BJ (cell line): ENCODE measurements around the gene HYDIN. TPM values are rescaled to one million over a fixed set of nuclear protein-coding genes. Genes with fewer than 3 reads are reported as not detected.

ENCODE experiments used
- CTCF ChIA-PET: fragments of 350-600 bp; formaldehyde crosslinking; extraction: SDS; loops from one replicate; lab custom pipeline; 2021; ENCODE audit warnings: antibody characterized with exemption, inconsistent platforms; lab: Yijun Ruan, JAX
- POLR2A ChIA-PET: fragments of 300-600 bp; sonication (Branson Sonifier 250); formaldehyde crosslinking; extraction: SDS; loops from one replicate; lab custom pipeline; 2021; ENCODE audit warnings: antibody characterized with exemption; lab: Charles Lee
- DNase-seq: peaks from one replicate; pipeline ENCODE4 v3.0.0-alpha.2; 2011; ENCODE audit warnings: low read depth
- H3K27me3 ChIP-seq: 2 replicates; pipeline ENCODE4 v1.6.0; 2011; ENCODE audit warnings: low read length; ENCODE audit not compliant: control insufficient read depth, insufficient read depth
- H3K36me3 ChIP-seq: 2 replicates; pipeline ENCODE4 v1.5.1; 2011; ENCODE audit warnings: low read length; ENCODE audit not compliant: control insufficient read depth, insufficient read depth
- H3K4me3 ChIP-seq: 2 replicates; pipeline ENCODE4 v1.5.1; 2011; ENCODE audit warnings: low read depth, mild to moderate bottlenecking, control low read depth, low read length
- polyA plus RNA-seq: library from polyadenylated mRNA; depleted of rRNA; stranded (reverse); fragments of >200 nt; gene quantifications from 2 replicates; pipeline ENCODE4 v1.2.3, GENCODE V29; 2011
- TF ChIP-seq, protein P1 (sequence below): IDR thresholded peaks from 2 replicates; pipeline ENCODE4 v1.5.1; 2011; ENCODE audit warnings: low read depth, mild to moderate bottlenecking, control low read depth, inconsistent platforms, low read length, moderate library complexity; ENCODE audit not compliant: insufficient read depth

The HYDIN gene
- polyA plus RNA-seq, 1 experiment = 0.47 TPM

DNA sequence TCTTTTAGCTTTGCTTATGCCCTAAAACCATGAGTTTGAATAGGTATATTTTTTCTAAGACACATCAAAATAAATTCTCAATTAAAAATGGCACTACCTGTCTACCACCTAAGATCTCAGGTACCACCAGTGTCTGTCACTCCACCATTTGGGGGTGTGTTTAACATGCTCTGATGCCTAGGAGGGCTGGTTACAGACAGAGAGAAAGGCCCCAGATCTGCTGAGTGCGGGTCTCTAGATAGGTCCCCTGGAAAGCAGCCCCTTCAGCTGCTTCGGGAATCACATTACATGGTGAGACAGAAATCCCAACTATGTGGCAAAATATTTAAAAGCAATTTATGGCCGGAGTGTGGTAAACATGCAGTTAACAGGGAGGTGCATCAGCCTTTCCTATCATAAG is 428.9 kb downstream of the HYDIN start:
- ChIA-PET CTCF (no interaction called here), POLR2A (no interaction called here)
- no peaks in the 10 kb centered on the region for H3K36me3 ChIP-seq
- H3K4me3 ChIP-seq = no peak overlapping the region
- no peaks in the 10 kb centered on the region for H3K27me3 ChIP-seq
- TF ChIP-seq, protein P1, sequence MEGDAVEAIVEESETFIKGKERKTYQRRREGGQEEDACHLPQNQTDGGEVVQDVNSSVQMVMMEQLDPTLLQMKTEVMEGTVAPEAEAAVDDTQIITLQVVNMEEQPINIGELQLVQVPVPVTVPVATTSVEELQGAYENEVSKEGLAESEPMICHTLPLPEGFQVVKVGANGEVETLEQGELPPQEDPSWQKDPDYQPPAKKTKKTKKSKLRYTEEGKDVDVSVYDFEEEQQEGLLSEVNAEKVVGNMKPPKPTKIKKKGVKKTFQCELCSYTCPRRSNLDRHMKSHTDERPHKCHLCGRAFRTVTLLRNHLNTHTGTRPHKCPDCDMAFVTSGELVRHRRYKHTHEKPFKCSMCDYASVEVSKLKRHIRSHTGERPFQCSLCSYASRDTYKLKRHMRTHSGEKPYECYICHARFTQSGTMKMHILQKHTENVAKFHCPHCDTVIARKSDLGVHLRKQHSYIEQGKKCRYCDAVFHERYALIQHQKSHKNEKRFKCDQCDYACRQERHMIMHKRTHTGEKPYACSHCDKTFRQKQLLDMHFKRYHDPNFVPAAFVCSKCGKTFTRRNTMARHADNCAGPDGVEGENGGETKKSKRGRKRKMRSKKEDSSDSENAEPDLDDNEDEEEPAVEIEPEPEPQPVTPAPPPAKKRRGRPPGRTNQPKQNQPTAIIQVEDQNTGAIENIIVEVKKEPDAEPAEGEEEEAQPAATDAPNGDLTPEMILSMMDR = no peak
- no peak for DNase-seq

DNA sequence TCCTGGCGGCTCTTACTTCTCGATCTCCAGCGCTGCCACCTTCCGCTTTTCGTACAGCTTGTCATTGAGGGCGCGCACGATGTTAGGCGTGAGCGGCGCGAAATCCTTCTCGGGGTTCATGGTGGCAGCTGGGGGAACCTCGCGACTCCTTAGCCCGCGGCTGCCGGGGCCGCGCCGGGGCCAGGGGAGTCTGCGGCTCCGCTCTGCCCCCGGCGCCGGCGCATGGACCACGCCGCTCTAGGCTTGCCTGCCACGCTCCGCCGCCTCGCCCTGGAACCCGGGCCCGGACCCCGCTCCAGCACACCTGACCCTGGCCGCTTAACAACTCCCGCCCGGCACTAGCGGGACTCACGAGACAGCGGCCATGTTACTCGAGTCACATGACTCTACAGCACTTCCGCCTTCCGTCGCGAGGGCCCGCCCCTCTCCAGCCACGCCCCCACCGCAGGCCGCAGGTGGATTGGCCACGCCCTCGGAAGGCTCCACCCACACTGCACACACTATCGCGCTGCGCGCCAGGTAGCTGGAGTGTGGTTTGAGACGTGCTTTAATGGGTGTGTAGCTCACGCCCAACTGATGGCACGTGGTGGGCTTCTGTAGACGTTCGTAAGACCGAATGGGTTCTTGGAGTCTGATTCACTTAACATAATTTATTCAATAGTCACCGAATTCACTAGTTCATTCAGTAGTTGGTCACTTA is 429.6 kb downstream of the HYDIN start, which contains the start of gene VAC14:
Gene VAC14 (minus strand): TSS at position 378 of the 700 bp plus-strand sequence. CDS start 258 bp downstream, at position 120.
- TF ChIP-seq, protein P1 = no peak
- Histone ChIP-seq H3K4me3 (peak within 1 kb of the TSS; percentile 79), H3K27me3 (no peaks in the 10 kb centered on the region), H3K36me3 (no peaks in the 10 kb centered on the region)
- CTCF ChIA-PET = interaction anchor here (0.9 kb wide), 1 partner anchor 23 kb away, joined by 3 read pairs; no protein-coding TSS in a partner anchor
- DNase-seq = peak; percentile 35
- POLR2A ChIA-PET = no interaction called here

DNA sequence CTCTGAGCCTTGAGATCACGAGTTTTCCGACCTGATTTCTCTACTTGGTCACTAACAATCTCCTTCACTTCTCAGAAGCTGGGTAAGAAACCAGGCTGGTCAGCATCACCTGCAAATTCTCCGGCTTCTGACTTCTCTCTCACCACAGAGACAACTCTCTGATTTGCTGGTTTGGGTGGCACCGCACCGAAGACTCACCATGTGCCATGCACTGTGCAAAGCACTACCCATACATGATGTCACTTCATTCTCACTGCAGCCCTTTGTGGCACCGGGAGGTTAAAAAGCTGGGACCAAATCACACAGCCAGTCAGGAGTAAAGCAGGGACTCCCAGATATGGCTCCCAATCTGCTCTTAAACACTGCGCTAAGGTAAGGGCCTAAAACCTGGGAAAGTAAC is 430.2 kb downstream of the HYDIN start:
- DNase-seq = no peak
- POLR2A ChIA-PET = no interaction called here
- CTCF ChIA-PET = interaction anchor here (0.9 kb wide), 1 partner anchor 23 kb away, joined by 3 read pairs; no protein-coding TSS in a partner anchor
- H3K36me3 ChIP-seq = no peaks in the 10 kb centered on the region
- H3K27me3 ChIP-seq = no peaks in the 10 kb centered on the region
- TF ChIP-seq, protein P1 = no peak
- peak overlapping the region; percentile 79 for H3K4me3 ChIP-seq

DNA sequence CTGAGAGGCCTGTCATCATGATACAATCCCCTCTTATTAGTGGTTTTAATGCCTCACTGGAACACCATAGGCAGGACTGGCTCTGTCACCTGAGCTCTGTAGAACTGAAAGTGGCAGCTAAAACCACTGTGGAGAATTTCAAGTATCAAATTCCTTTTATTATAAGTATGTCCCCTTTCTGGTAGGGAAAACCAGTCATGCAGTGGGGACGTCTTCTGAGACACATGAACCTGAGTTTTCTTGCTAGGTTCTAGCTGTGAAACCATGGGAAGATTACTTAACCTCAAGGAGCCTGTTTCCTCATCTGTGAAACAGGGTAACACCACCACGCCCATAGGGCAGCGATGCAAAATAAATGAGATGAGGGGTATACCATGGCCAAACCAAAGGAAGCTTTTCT is 434.2 kb downstream of the HYDIN start:
- H3K4me3 ChIP-seq = no peak overlapping the region
- ChIA-PET CTCF (interaction anchor here (1.4 kb wide), 1 partner anchor 25 kb away, joined by 4 read pairs; no protein-coding TSS in a partner anchor), POLR2A (no interaction called here)
- no peaks in the 10 kb centered on the region for H3K27me3 ChIP-seq
- no peak for DNase-seq
- TF ChIP-seq, protein P1 = no peak
- H3K36me3 ChIP-seq = no peaks in the 10 kb centered on the region

DNA sequence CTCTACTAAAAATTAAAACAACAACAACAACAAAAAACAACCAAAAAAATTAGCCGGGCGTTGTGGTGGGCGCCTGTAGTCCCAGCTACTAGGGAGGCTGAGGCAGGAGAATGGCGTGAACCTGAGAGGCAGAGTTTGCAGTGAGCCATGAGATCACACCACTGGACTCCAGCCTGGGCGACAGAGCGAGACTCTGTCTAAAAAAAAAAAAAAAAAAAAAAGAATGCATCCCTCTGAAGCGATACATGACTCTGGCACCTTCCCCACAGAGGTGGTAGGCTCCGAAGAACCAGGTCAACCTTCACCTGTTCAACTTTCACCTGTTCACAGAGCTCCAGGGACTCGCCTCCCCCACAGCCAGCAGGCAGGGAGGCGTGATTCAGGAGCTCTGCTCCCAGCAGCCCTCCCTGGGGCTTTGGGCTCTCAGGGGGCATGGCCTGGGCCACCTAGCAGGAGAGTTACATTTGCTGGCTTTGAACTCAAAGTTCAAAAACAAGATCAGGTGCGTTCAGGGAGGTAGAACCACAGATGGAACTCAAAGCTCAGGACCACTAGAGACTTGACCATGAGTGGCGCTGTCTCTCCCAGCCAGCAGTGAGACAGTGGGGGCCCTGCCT is 435.1 kb downstream of the HYDIN start:
- DNase-seq = no peak
- H3K36me3 ChIP-seq = no peaks in the 10 kb centered on the region
- H3K27me3 ChIP-seq = no peaks in the 10 kb centered on the region
- ChIA-PET POLR2A (no interaction called here), CTCF (interaction anchor here (1.4 kb wide), 1 partner anchor 24 kb away, joined by 4 read pairs; no protein-coding TSS in a partner anchor)
- H3K4me3 ChIP-seq = no peak overlapping the region
- TF ChIP-seq, protein P1 = no peak
